ENCODE data around the gene ALDH9A1. TPM values are rescaled to one million over a fixed set of nuclear protein-coding genes. Genes with fewer than 3 reads are reported as not detected.
A peak's percentile ranks its signal among the peaks of the same experiment; 100 is the strongest.
"Not testable (repeated sequence)": the region's sequence is repeated elsewhere in the genome, so short reads cannot be mapped to it uniquely, and the experiment has no call there.

The ALDH9A1 gene
- total RNA-seq, 2 donors from 2014 or later, result 44.0 to 49.2 TPM

DNA sequence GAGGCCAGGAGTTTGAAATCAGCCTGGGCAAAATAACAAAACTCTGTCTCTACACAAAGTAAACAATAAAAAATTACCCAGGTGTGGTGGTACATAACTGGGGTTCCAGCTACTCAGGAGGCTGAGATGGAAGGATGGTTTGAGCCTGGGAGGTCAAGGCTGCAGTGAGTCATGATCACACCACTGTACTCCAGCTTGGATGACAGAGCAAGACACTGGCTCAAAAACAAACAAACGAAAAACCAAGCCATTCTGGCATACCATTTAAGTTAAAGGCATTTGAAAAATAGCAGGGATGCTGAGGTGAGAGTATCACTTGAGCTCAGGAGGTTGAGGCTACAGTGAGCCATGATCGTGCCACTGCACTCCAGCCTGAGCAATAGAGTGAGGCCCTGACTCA is 5.3 kb upstream of the ALDH9A1 start:
- H3K4me3 Mint-ChIP-seq, result no peak overlapping the region
- no peak overlapping the region for H3K27ac Mint-ChIP-seq
- DNase-seq (ENCODE audit: low spot score) (no peak), ATAC-seq (no peak)
- H3K36me3 Mint-ChIP-seq, result no peaks in the 10 kb centered on the region
- H3K27me3 Mint-ChIP-seq, result peaks cover 15 to 23% of the 10 kb centered on the region in 2 donors
- no peaks in the 10 kb centered on the region for H3K9me3 Mint-ChIP-seq
- H3K4me1 Mint-ChIP-seq (ENCODE audit: low read depth in 2 of 2), result peaks cover 3% of the 10 kb centered on the region in 2 donors

GRCh38 chr1:165701922-165702321 is 3.6 kb upstream of the ALDH9A1 start:
- not testable (repeated sequence) for H3K4me3 Mint-ChIP-seq; H3K27ac Mint-ChIP-seq; DNase-seq (ENCODE audit: low spot score); H3K36me3 Mint-ChIP-seq; H3K9me3 Mint-ChIP-seq; ATAC-seq
- Mint-ChIP-seq H3K27me3 (peaks cover 10 to 11% of the 10 kb centered on the region in 2 donors), H3K4me1 (ENCODE audit: low read depth in 2 of 2) (peaks cover 8 to 10% of the 10 kb centered on the region in 2 donors)

DNA sequence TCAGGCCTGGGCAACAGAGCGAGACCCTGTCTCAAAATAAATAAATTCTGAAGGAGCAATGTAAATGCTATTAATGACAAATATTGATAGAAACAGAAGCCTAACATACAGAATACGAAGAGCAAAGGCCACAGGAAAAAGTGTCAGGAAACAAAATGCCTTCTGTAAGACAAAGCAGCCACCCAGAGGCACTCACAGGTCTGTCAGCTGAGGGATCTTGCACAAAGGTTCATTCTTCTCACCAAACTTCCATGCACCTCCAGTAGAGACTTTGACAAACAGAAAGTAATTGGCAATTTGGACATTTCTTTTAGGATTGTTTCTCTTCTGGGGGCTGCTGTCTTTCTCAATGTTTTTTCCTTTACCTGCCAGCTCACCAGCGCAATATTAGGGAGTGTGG is 1.2 kb upstream of the ALDH9A1 start:
- Mint-ChIP-seq H3K4me1 (ENCODE audit: low read depth in 2 of 2) (peaks cover 15 to 23% of the 10 kb centered on the region in 2 donors), H3K4me3 (no peak overlapping the region), H3K27ac (peak overlapping the region in 1 of 2 donors; percentile 99), H3K9me3 (no peaks in the 10 kb centered on the region), H3K36me3 (no peaks in the 10 kb centered on the region), H3K27me3 (no peaks in the 10 kb centered on the region)
- ATAC-seq (no peak), DNase-seq (ENCODE audit: low spot score) (no peak)

GRCh38 chr1:165698761-165699052 is 345 bp upstream of the ALDH9A1 start:
- peaks cover 15 to 23% of the 10 kb centered on the region in 2 donors for H3K4me1 Mint-ChIP-seq (ENCODE audit: low read depth in 2 of 2)
- no peak for DNase-seq (ENCODE audit: low spot score)
- no peaks in the 10 kb centered on the region for H3K36me3 Mint-ChIP-seq
- H3K27me3 Mint-ChIP-seq, result no peaks in the 10 kb centered on the region
- ATAC-seq, result no peak
- peak overlapping the region; percentile 91 for H3K4me3 Mint-ChIP-seq
- H3K9me3 Mint-ChIP-seq, result no peaks in the 10 kb centered on the region
- peak overlapping the region; percentile 96 to 99 for H3K27ac Mint-ChIP-seq

- Mint-ChIP-seq H3K27me3 (no peaks in the 10 kb centered on the region), H3K9me3 (no peaks in the 10 kb centered on the region), H3K4me3 (peak overlapping the region; percentile 91), H3K4me1 (ENCODE audit: low read depth in 2 of 2) (peaks cover 15 to 23% of the 10 kb centered on the region in 2 donors), H3K36me3 (peaks cover 4% of the 10 kb centered on the region), H3K27ac (peak overlapping the region; percentile 96 to 99)
- DNase-seq (ENCODE audit: low spot score) (no peak), ATAC-seq (no peak)
Measured at GRCh38 chr1:165697491-165697880, 876 bp downstream of the ALDH9A1 start.

GRCh38 chr1:165696625-165697100 is 1.7 kb downstream of the ALDH9A1 start:
- H3K36me3 Mint-ChIP-seq, result peaks cover 8% of the 10 kb centered on the region
- H3K4me1 Mint-ChIP-seq (ENCODE audit: low read depth in 2 of 2), result peaks cover 23 to 28% of the 10 kb centered on the region in 2 donors
- H3K27me3 Mint-ChIP-seq, result no peaks in the 10 kb centered on the region
- peak overlapping the region; percentile 96 to 99 for H3K27ac Mint-ChIP-seq
- peak overlapping the region; percentile 91 for H3K4me3 Mint-ChIP-seq
- H3K9me3 Mint-ChIP-seq, result no peaks in the 10 kb centered on the region
- ATAC-seq (no peak), DNase-seq (ENCODE audit: low spot score) (no peak)

DNA sequence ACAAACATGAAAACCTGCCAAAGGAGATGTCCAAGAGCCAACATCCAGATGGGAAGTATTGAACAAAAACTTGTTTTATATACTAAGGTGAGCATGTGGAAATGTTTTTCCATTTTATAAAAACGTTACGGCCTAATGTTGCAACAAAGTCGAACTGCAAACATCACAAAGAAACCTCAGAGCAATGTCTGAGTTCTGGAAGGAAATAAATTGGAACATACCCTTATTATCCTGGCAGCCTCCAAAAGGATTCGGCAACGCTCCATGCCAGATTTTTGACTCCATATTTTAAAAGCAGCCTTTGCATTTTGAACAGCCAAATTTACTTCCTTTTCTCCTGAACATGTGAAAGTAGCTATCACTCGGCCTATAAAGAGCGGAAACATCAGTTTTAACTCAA is 3.3 kb downstream of the ALDH9A1 start:
- no peak for DNase-seq (ENCODE audit: low spot score)
- Mint-ChIP-seq H3K27me3 (no peaks in the 10 kb centered on the region), H3K27ac (no peak overlapping the region), H3K4me3 (no peak overlapping the region), H3K36me3 (peaks cover 8% of the 10 kb centered on the region), H3K4me1 (ENCODE audit: low read depth in 2 of 2) (peaks cover 31 to 41% of the 10 kb centered on the region in 2 donors), H3K9me3 (no peaks in the 10 kb centered on the region)
- no peak for ATAC-seq

- no peak overlapping the region for H3K27ac Mint-ChIP-seq
- ATAC-seq (no peak), DNase-seq (ENCODE audit: low spot score) (no peak)
- H3K9me3 Mint-ChIP-seq, result no peaks in the 10 kb centered on the region
- H3K36me3 Mint-ChIP-seq, result peaks cover 26% of the 10 kb centered on the region
- no peaks in the 10 kb centered on the region for H3K27me3 Mint-ChIP-seq
- H3K4me1 Mint-ChIP-seq (ENCODE audit: low read depth in 2 of 2), result peaks cover 49 to 57% of the 10 kb centered on the region in 2 donors
- H3K4me3 Mint-ChIP-seq, result no peak overlapping the region
Measured at GRCh38 chr1:165688046-165688445, 10.3 kb downstream of the ALDH9A1 start.

DNA sequence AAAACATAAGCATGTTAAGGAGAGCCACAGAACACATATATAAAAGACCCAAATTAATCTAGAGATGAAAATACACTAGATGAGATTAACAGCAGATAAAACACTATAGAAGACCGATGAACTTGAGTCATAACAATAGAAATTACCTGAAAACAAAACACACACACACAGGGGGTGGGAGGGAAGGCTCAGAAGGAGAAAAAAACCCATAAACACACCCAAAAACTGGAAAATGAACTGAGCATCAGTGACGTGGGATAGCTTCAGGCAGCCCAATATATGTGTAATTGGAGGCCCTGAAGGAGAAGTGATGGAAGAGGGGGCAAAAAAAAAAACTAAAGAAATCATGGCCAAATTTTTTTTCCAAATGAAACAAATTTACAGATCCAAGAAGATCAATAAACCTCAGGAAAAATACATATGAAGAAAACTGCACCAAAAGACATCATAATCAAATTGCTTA is 11.4 kb downstream of the ALDH9A1 start:
- Mint-ChIP-seq H3K4me1 (ENCODE audit: low read depth in 2 of 2) (peaks cover 45 to 54% of the 10 kb centered on the region in 2 donors), H3K36me3 (peaks cover 29% of the 10 kb centered on the region), H3K4me3 (peak overlapping the region; percentile 44), H3K27me3 (no peaks in the 10 kb centered on the region), H3K9me3 (no peaks in the 10 kb centered on the region), H3K27ac (peak overlapping the region; percentile 62 to 72)
- DNase-seq (ENCODE audit: low spot score), result no peak
- no peak for ATAC-seq

- H3K4me3 Mint-ChIP-seq, result peak overlapping the region; percentile 44
- DNase-seq (ENCODE audit: low spot score), result no peak
- peaks cover 38 to 48% of the 10 kb centered on the region in 2 donors for H3K4me1 Mint-ChIP-seq (ENCODE audit: low read depth in 2 of 2)
- peaks cover 32% of the 10 kb centered on the region for H3K36me3 Mint-ChIP-seq
- ATAC-seq, result no peak
- no peaks in the 10 kb centered on the region for H3K9me3 Mint-ChIP-seq
- H3K27ac Mint-ChIP-seq, result peak overlapping the region; percentile 62 to 72
- H3K27me3 Mint-ChIP-seq, result no peaks in the 10 kb centered on the region
Measured at GRCh38 chr1:165686121-165686970, 12.0 kb downstream of the ALDH9A1 start.

DNA sequence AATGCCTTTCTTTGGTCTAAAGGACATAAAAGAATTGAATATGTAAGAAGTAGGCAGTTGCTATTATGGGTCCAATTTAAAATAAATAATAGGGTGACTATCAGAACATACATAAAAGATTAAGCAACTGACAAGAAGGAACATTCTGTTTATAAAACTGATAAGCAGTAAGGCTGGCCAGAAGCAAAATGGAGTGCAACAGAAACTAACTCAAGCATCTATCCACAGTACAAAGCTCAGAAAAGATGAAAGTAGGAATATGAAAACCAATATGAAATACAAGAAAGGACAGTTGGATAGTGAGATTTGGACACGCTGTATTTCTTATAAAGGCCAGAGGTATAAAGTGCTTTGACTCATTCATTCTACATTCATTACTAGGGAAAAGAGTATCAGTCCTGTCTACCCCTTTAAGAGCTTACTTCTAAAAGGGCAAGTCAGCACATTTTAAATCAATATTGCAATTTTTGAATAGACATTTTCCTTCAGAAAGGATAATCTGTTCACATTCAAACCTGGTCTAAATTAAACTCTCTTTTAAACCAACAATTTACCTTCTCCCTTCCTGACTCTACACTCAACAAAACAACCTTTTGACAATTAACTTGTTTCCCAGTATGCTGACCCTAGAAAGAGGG is 14.4 kb downstream of the ALDH9A1 start:
- Mint-ChIP-seq H3K4me3 (no peak overlapping the region), H3K27me3 (no peaks in the 10 kb centered on the region), H3K4me1 (ENCODE audit: low read depth in 2 of 2) (peaks cover 33 to 41% of the 10 kb centered on the region in 2 donors), H3K9me3 (no peaks in the 10 kb centered on the region), H3K27ac (peak overlapping the region in 1 of 2 donors; percentile 43), H3K36me3 (peaks cover 49% of the 10 kb centered on the region)
- no peak for ATAC-seq
- DNase-seq (ENCODE audit: low spot score), result no peak

GRCh38 chr1:165680773-165681172 is 17.6 kb downstream of the ALDH9A1 start:
- not testable (repeated sequence) for DNase-seq (ENCODE audit: low spot score); H3K9me3 Mint-ChIP-seq; ATAC-seq; H3K27me3 Mint-ChIP-seq; H3K4me3 Mint-ChIP-seq
- peak overlapping the region in 1 of 2 donors; percentile 55 for H3K27ac Mint-ChIP-seq
- peaks cover 22 to 29% of the 10 kb centered on the region in 2 donors for H3K4me1 Mint-ChIP-seq (ENCODE audit: low read depth in 2 of 2)
- H3K36me3 Mint-ChIP-seq, result peaks cover 47% of the 10 kb centered on the region

DNA sequence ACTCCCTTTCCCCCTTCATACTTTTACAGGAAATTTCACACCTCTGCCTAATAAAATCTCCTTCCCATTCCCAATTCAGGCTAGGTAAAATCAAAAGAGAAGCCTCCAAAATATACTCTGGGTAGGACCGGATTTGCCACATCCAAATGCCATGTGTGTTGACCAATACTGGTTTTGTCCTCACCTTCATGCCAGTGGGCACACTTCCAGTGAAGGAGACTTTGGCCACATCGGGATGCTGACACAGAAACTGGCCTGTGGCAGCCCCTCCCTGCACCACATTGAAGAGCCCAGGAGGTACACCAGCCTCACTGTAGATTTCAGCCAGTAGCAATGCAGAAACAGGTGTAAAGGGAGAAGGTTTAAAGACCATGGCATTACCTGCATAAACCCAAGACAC is 18.1 kb downstream of the ALDH9A1 start:
- no peak for DNase-seq (ENCODE audit: low spot score)
- ATAC-seq, result no peak
- Mint-ChIP-seq H3K27ac (peak overlapping the region in 1 of 2 donors; percentile 55), H3K36me3 (peaks cover 45% of the 10 kb centered on the region), H3K4me1 (ENCODE audit: low read depth in 2 of 2) (peaks cover 18 to 25% of the 10 kb centered on the region in 2 donors), H3K4me3 (no peak overlapping the region), H3K27me3 (no peaks in the 10 kb centered on the region), H3K9me3 (no peaks in the 10 kb centered on the region)
